ENCODE measurements around the gene OTUD6A.

DNA sequence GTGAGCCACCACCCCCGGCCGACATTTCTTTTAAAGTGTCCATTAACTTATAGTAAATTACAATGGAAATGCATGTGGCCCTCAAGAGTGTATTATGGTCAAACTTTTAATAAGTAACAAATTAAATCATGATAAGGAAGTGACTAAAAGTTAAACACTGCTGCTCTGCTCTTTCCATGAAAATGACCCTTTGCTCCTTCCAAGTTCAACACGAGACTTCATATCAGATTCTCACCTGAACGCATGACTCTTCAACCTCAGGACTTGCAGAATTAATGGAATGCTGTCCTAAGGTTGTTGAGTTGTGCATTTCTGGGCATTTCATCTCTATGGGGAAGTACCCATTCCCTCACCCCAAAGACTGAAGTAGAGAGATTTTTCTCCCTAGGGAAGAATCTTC lies 39.6 kb upstream of the OTUD6A start:
- TF ChIP-seq TAF1 (IDR thresholded peaks at IDR 0.05; ENCODE audit: borderline replicate concordance, insufficient read depth, low read length) (no peak), SIN3A (IDR thresholded peaks at IDR 0.05; ENCODE audit: borderline replicate concordance, insufficient read depth, low read length) (no peak), POLR2AphosphoS5 (IDR thresholded peaks at IDR 0.05; ENCODE audit: low read depth, low read length) (no peak), REST (IDR thresholded peaks at IDR 0.05; ENCODE audit: insufficient read depth in 1 of 2, low read depth in 2 of 2, low read length in 2 of 2) (no peak)
